Measurements from ENCODE around the gene ARGFX. TPM values are rescaled to one million over a fixed set of nuclear protein-coding genes. Genes with fewer than 3 reads are reported as not detected.

ARGFX gene
- total and polyA plus RNA-seq, 2 of the 8 experiments (the other 6 are each of a cell fraction or from before 2014, with no cell fraction given) = not detected

DNA sequence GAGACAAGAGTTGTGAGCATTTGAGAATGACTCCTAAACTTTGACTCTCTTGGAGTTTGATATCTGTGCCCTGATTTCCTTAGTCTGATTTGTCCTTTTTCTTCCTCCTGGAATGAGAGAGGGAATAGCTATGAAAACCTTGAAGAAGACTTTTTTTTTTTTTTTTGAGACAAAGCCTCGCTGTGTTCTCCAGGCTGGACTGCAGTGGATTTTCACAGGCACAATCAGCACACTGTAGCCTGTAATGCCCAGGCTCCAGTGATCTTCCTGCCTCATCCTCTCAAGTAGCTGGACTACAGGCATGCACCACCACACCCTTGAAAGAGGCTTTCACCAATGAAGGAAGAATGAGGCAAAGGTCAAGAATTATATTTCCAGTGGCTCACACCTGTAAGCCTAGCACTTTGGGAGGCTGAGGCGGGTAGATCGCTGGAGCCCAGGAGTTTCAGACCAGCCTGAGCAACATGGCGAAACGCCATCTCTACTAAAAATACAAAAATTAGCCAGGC is 10.3 kb upstream of the ARGFX start (continued):
- TF ChIP-seq CHD7 (IDR thresholded peaks at IDR 0.05; ENCODE audit: insufficient replicate concordance, low read length) = no peak
- TF ChIP-seq KDM5A (IDR thresholded peaks at IDR 0.05; ENCODE audit: low read length) = no peak
- TF ChIP-seq TEAD4 (IDR thresholded peaks at IDR 0.05; ENCODE audit: low read depth, low read length) = no peak
- no peak for TF ChIP-seq NANOG (IDR thresholded peaks at IDR 0.05; ENCODE audit: insufficient read depth, low read depth, low read length, poor library complexity, severe bottlenecking)
- TF ChIP-seq CHD1 (IDR thresholded peaks at IDR 0.05; ENCODE audit: low read depth, low read length) = no peak
- TF ChIP-seq ASH2L (IDR thresholded peaks at IDR 0.05; ENCODE audit: low read length) = no peak
- TF ChIP-seq BRCA1 (IDR thresholded peaks at IDR 0.05; ENCODE audit: low read depth, low read length) = no peak
- TF ChIP-seq SIN3A (conservative IDR thresholded peaks at IDR 0.05 in 1 of 2, IDR thresholded peaks at IDR 0.05 in 1 of 2; ENCODE audit: low read depth in 1 of 2, low read length in 2 of 2) = no peak
- TF ChIP-seq CTCF (IDR thresholded peaks at IDR 0.05; ENCODE audit: control extremely low read depth in 1 of 3, insufficient read depth in 1 of 3, low read depth in 1 of 3, low read length in 3 of 3) = no peak

Data from H1 (cell line).